SK-N-SH (cell line): ENCODE measurements around the gene ZNF639. TPM values are rescaled to one million over a fixed set of nuclear protein-coding genes. Genes with fewer than 3 reads are reported as not detected.
A peak's percentile ranks its signal among the peaks of the same experiment; 100 is the strongest.

ENCODE experiments used
- CTCF ChIA-PET: fragments of 300-600, 350-600 bp; formaldehyde crosslinking; extraction: SDS; loops from one replicate; lab custom pipeline; 2021; lab: Yijun Ruan, JAX
- POLR2A ChIA-PET: fragments of 350-600 bp; sonication (Branson Sonifier 250); formaldehyde crosslinking; extraction: SDS; loops from one replicate; lab custom pipeline; 2020; ENCODE audit warnings: antibody characterized with exemption, inconsistent platforms; lab: Yijun Ruan, JAX
- DNase-seq: peaks from one replicate; pipeline ENCODE4 v3.0.0; 2012
- H2AFZ ChIP-seq: fragments of 200-600 bp; sonication (generic); 2 replicates; pipeline ENCODE4 v1.8.1; 2016; ENCODE audit warnings: antibody characterized with exemption, mild to moderate bottlenecking, low read depth
- H3F3A ChIP-seq: fragments of 200-600 bp; sonication (generic); replicated peaks from 2 replicates; pipeline ENCODE3; 2016; ENCODE audit warnings: antibody characterized with exemption, mild to moderate bottlenecking; ENCODE audit not compliant: insufficient read depth
- H3K27ac ChIP-seq, 2 experiments: fragments of 200-500 bp in 1 of 2; fragments of 200-600 bp in 1 of 2; sonication (Bioruptor generic) in 1 of 2; sonication (generic), shearing (Covaris generic) in 1 of 2; 2 replicates each; pipeline versions ENCODE4 v1.5.1 to v1.6.1; 2014 to 2016; ENCODE audit warnings: low read depth in 2 of 2, inconsistent platforms in 1 of 2, low read length in 1 of 2, mild to moderate bottlenecking in 1 of 2, mixed read lengths in 1 of 2
- H3K27me3 ChIP-seq: fragments of 200-600 bp; sonication (generic), shearing (Covaris generic); 2 replicates; pipeline ENCODE4 v1.6.1; 2016; ENCODE audit warnings: mixed run types; ENCODE audit not compliant: insufficient read depth
- H3K36me3 ChIP-seq, 2 experiments: fragments of 200-500 bp in 1 of 2; fragments of 200-600 bp in 1 of 2; sonication (Bioruptor generic) in 1 of 2; sonication (generic) in 1 of 2; replicated peaks in 1 of 2; 2 replicates each; pipeline versions ENCODE3 to v1.5.1; 2014 to 2016; ENCODE audit warnings: low read length in 1 of 2, mild to moderate bottlenecking in 1 of 2; ENCODE audit not compliant: insufficient read depth in 2 of 2, control insufficient read depth in 1 of 2
- H3K4me1 ChIP-seq, 2 experiments: fragments of 200-500 bp in 1 of 2; fragments of 200-600 bp in 1 of 2; sonication (Bioruptor generic) in 1 of 2; sonication (generic), shearing (Covaris generic) in 1 of 2; 2 replicates each; pipeline versions ENCODE4 v1.5.1 to v1.6.1; 2014 to 2016; ENCODE audit warnings: low read depth in 1 of 2, low read length in 1 of 2, mixed run types in 1 of 2; ENCODE audit not compliant: insufficient read depth in 2 of 2, control insufficient read depth in 1 of 2
- H3K4me2 ChIP-seq: fragments of 200-600 bp; sonication (generic), shearing (Covaris generic); 2 replicates; pipeline ENCODE4 v1.6.1; 2017; ENCODE audit warnings: mixed run types
- H3K4me3 ChIP-seq, 2 experiments: fragments of 200-500 bp in 1 of 2; fragments of 200-600 bp in 1 of 2; sonication (Bioruptor generic) in 1 of 2; sonication (generic), shearing (Covaris generic) in 1 of 2; 2 replicates each; pipeline versions ENCODE4 v1.5.1 to v1.8.1; 2014 to 2016; ENCODE audit warnings: low read depth in 2 of 2, inconsistent platforms in 1 of 2, low read length in 1 of 2, mild to moderate bottlenecking in 1 of 2, mixed read lengths in 1 of 2, moderate library complexity in 1 of 2
- H3K79me2 ChIP-seq: fragments of 200-600 bp; sonication (generic); 2 replicates; pipeline ENCODE4 v1.8.1; 2017; ENCODE audit warnings: mild to moderate bottlenecking; ENCODE audit not compliant: insufficient read depth
- H3K9ac ChIP-seq: fragments of 200-600 bp; sonication (generic); 2 replicates; pipeline ENCODE4 v1.6.1; 2017; ENCODE audit warnings: mixed run types
- H3K9me2 ChIP-seq: fragments of 200-600 bp; sonication (generic); 2 replicates; pipeline ENCODE4 v1.6.1; 2017; ENCODE audit warnings: mixed run types
- H3K9me3 ChIP-seq: fragments of 200-600 bp; sonication (generic); 2 replicates; pipeline ENCODE4 v1.6.1; 2017; ENCODE audit warnings: mixed run types, mild to moderate bottlenecking, moderate library complexity
- H4K20me1 ChIP-seq: fragments of 200-600 bp; sonication (generic); 2 replicates; pipeline ENCODE4 v1.6.1; 2017; ENCODE audit warnings: mild to moderate bottlenecking, mixed run types; ENCODE audit not compliant: insufficient read depth
- CHD2 ChIP-seq: fragments of 150-350 bp; IDR thresholded peaks from 2 replicates; pipeline ENCODE4 v1.6.1; 2018; ENCODE audit warnings: low read length; ENCODE audit not compliant: partially characterized antibody
- EP300 ChIP-seq, 2 experiments: IDR thresholded peaks; 2 replicates each; pipeline versions ENCODE4 v1.4.0 to v1.6.1; 2012; ENCODE audit warnings: borderline replicate concordance in 1 of 2, low read depth in 1 of 2, low read length in 1 of 2
- FOSL2 ChIP-seq: IDR thresholded peaks from 2 replicates; pipeline ENCODE4 v1.4.0; 2012; ENCODE audit warnings: low read depth, mild to moderate bottlenecking, moderate library complexity, borderline replicate concordance
- FOXJ3 ChIP-seq: sonication (generic); formaldehyde crosslinking; IDR thresholded peaks from 2 replicates; pipeline ENCODE4 v1.5.1; 2020; ENCODE audit warnings: mild to moderate bottlenecking, missing genetic modification reagents
- FOXM1 ChIP-seq: IDR thresholded peaks from 2 replicates; pipeline ENCODE4 v1.4.0; 2012; ENCODE audit warnings: low read depth, mild to moderate bottlenecking
- GABPA ChIP-seq: IDR thresholded peaks from 2 replicates; pipeline ENCODE4 v1.4.0; 2012; ENCODE audit warnings: low read depth, mild to moderate bottlenecking
- GATA2 ChIP-seq: sonication (generic); formaldehyde crosslinking; IDR thresholded peaks from 2 replicates; pipeline ENCODE4 v1.5.0; 2020; ENCODE audit warnings: mild to moderate bottlenecking, missing genetic modification reagents
- IRF3 ChIP-seq: fragments of 150-350 bp; IDR thresholded peaks from 2 replicates; pipeline ENCODE4 v1.6.1; 2016; ENCODE audit warnings: mild to moderate bottlenecking, low read depth, low read length
- JUND ChIP-seq: IDR thresholded peaks from 2 replicates; pipeline ENCODE4 v1.4.0; 2012
- MAX ChIP-seq: IDR thresholded peaks from 2 replicates; pipeline ENCODE4 v1.4.0; 2012; ENCODE audit warnings: low read depth
- MEF2A ChIP-seq: IDR thresholded peaks from 2 replicates; pipeline ENCODE4 v1.4.0; 2012; ENCODE audit warnings: low read depth, borderline replicate concordance
- NFIC ChIP-seq: IDR thresholded peaks from 2 replicates; pipeline ENCODE4 v1.4.0; 2012; ENCODE audit warnings: borderline replicate concordance
- POLR2AphosphoS5 ChIP-seq: IDR thresholded peaks from 2 replicates; pipeline ENCODE4 v1.6.1; 2012; ENCODE audit warnings: low read depth, low read length
- RAD21 ChIP-seq: IDR thresholded peaks from 2 replicates; pipeline ENCODE4 v1.6.1; 2012; ENCODE audit warnings: mild to moderate bottlenecking, low read length
- RXRA ChIP-seq: IDR thresholded peaks from 2 replicates; pipeline ENCODE4 v1.4.0; 2012; ENCODE audit warnings: low read depth, mild to moderate bottlenecking, borderline replicate concordance
- SMC3 ChIP-seq: IDR thresholded peaks from 2 replicates; pipeline ENCODE4 v1.6.1; 2012; ENCODE audit warnings: low read depth, low read length, improper control_type of control experiment
- TAF1 ChIP-seq: IDR thresholded peaks from 2 replicates; pipeline ENCODE4 v1.6.1; 2012; ENCODE audit warnings: low read depth, mild to moderate bottlenecking, low read length, moderate library complexity, borderline replicate concordance
- TCF12 ChIP-seq: IDR thresholded peaks from 2 replicates; pipeline ENCODE4 v1.4.0; 2012
- YY1 ChIP-seq: IDR thresholded peaks from 2 replicates; pipeline ENCODE4 v1.4.0; 2012; ENCODE audit warnings: low read depth, mild to moderate bottlenecking
- WGBS: methylation state at CpG from one replicate; pipeline ENCODE4 v1.1.6; 2017; ENCODE audit warnings: low lambda C conversion rate; 5-methylcytosine and 5-hydroxymethylcytosine counted together
- polyA plus RNA-seq, 3 experiments: library from polyadenylated mRNA; depleted of rRNA; stranded (reverse); fragments of >200 nt; gene quantifications; 2 replicates each; pipeline ENCODE4 v1.2.3, GENCODE V29; 2012
- TF ChIP-seq, protein P1 (sequence below): IDR thresholded peaks from 2 replicates; pipeline ENCODE4 v1.4.0; 2012; ENCODE audit warnings: low read depth, borderline replicate concordance

Gene ZNF639
- polyA plus RNA-seq, 1 of the 3 experiments (the other 2 are of a cell fraction), result 9.6 TPM

- Histone ChIP-seq H2AFZ (no peak overlapping the region), H3K27me3 (no peaks in the 10 kb centered on the region), H3K36me3 (peaks cover 17 to 23% of the 10 kb centered on the region in 2 experiments), H3K79me2 (peaks cover 61% of the 10 kb centered on the region), H3K4me3 (peak overlapping the region; percentile 77 to 97), H3K4me1 (peaks cover 0 to 6% of the 10 kb centered on the region in 2 experiments; a peak in 2 of 4 replicates), H3K9ac (peak overlapping the region; percentile 92), H3K9me2 (no peaks in the 10 kb centered on the region), H3K4me2 (peak overlapping the region; percentile 88), H3K9me3 (no peaks in the 10 kb centered on the region), H3F3A (peaks cover 4% of the 10 kb centered on the region), H3K27ac (peak overlapping the region in 1 of 2 experiments; percentile 89; a peak in 2 of 4 replicates), H4K20me1 (peaks cover 34% of the 10 kb centered on the region)
- CTCF ChIA-PET, result interaction anchor here (1.0 to 1.5 kb wide), 6 partner anchors 11 to 256 kb away, joined by 3 to 4 read pairs (median 3); no protein-coding TSS in a partner anchor
- POLR2A ChIA-PET, result interaction anchor here (1.2 kb wide), 1 partner anchor 22 kb away, joined by 3 read pairs; no protein-coding TSS in a partner anchor
- WGBS, result 8% methylated on average over 8 of the region's 8 CpGs
- peak; percentile 30 for DNase-seq
- TF ChIP-seq FOXJ3 (no peak), GABPA (no peak), POLR2AphosphoS5 (no peak), FOXM1 (no peak), YY1 (no peak), TCF12 (no peak), CHD2 (no peak), IRF3 (no peak), MEF2A (no peak), FOSL2 (no peak), JUND (no peak), RXRA (no peak), EP300 (IDR thresholded peaks at IDR 0.05; ENCODE audit: borderline replicate concordance in 1 of 2, low read depth in 1 of 2, low read length in 1 of 2) (no peak), RAD21 (no peak)
- TF ChIP-seq, protein P1, sequence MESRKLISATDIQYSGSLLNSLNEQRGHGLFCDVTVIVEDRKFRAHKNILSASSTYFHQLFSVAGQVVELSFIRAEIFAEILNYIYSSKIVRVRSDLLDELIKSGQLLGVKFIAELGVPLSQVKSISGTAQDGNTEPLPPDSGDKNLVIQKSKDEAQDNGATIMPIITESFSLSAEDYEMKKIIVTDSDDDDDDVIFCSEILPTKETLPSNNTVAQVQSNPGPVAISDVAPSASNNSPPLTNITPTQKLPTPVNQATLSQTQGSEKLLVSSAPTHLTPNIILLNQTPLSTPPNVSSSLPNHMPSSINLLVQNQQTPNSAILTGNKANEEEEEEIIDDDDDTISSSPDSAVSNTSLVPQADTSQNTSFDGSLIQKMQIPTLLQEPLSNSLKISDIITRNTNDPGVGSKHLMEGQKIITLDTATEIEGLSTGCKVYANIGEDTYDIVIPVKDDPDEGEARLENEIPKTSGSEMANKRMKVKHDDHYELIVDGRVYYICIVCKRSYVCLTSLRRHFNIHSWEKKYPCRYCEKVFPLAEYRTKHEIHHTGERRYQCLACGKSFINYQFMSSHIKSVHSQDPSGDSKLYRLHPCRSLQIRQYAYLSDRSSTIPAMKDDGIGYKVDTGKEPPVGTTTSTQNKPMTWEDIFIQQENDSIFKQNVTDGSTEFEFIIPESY, result no peak
Observed at GRCh38 chr3:179324270-179324754, 1.5 kb downstream of the ZNF639 start.

- ChIA-PET CTCF (interaction anchor here (0.6 to 0.9 kb wide), 2 partner anchors 15 to 315 kb away, joined by 3 read pairs; no protein-coding TSS in a partner anchor), POLR2A (no interaction called here)
- H3F3A ChIP-seq, result peaks cover 14% of the 10 kb centered on the region
- H3K9me3 ChIP-seq, result no peaks in the 10 kb centered on the region
- peaks cover 58 to 79% of the 10 kb centered on the region in 2 experiments for H3K36me3 ChIP-seq
- DNase-seq, result no peak
- 83% methylated on average over 1 of the region's 1 CpG for WGBS
- no peaks in the 10 kb centered on the region for H3K9me2 ChIP-seq
- no peaks in the 10 kb centered on the region for H3K27me3 ChIP-seq
- H4K20me1 ChIP-seq, result peaks cover 21% of the 10 kb centered on the region
- no peak overlapping the region for H3K9ac ChIP-seq
- no peak overlapping the region for H3K4me3 ChIP-seq
- H3K79me2 ChIP-seq, result peaks cover 56% of the 10 kb centered on the region
- no peak overlapping the region for H3K27ac ChIP-seq
- H2AFZ ChIP-seq, result no peak overlapping the region
- no peak overlapping the region for H3K4me2 ChIP-seq
- TF ChIP-seq, protein P1, result no peak
- no peak for TF ChIP-seq IRF3
- no peak for TF ChIP-seq MAX
- TF ChIP-seq FOXM1, result no peak
- no peak for TF ChIP-seq SMC3
- TF ChIP-seq TAF1, result no peak
- no peak for TF ChIP-seq MEF2A
- TF ChIP-seq RXRA, result no peak
- no peak for TF ChIP-seq FOSL2
- TF ChIP-seq NFIC, result no peak
- no peak for TF ChIP-seq GABPA
- no peak for TF ChIP-seq GATA2
- TF ChIP-seq, all 33 proteins: peak for 0
- H3K4me1 ChIP-seq, result no peaks in the 10 kb centered on the region
Observed at GRCh38 chr3:179330438-179330837, 7.6 kb downstream of the ZNF639 start.
